PC-9 (cell line): ENCODE data around the gene TBC1D2B.

Experiments used
- CTCF ChIP-seq: fragments of 200-600 bp; sonication (generic); conservative IDR thresholded peaks from 2 replicates; pipeline ENCODE4 v1.6.1; 2017; ENCODE audit warnings: mixed run types, antibody characterized with exemption, mild to moderate bottlenecking, moderate library complexity
- EZH2 ChIP-seq: fragments of 200-600 bp; sonication (generic); IDR thresholded peaks from 2 replicates; pipeline ENCODE4 v1.8.0; 2017; ENCODE audit warnings: antibody characterized with exemption, low read depth

GRCh38 chr15:78052545-78052944 is 25.0 kb downstream of the TBC1D2B start:
- TF ChIP-seq CTCF (no peak), EZH2 (no peak)
